HepG2 (cell line): ENCODE results near the gene HES7. TPM values are rescaled to one million over a fixed set of nuclear protein-coding genes. Genes with fewer than 3 reads are reported as not detected.

Experiments
- EED ChIP-seq: sonication (generic); formaldehyde crosslinking; IDR thresholded peaks from 2 replicates; pipeline ENCODE4 v1.5.0; 2020; ENCODE audit warnings: mild to moderate bottlenecking, missing genetic modification reagents
- ESRRA ChIP-seq: sonication (generic); formaldehyde crosslinking; IDR thresholded peaks from 2 replicates; pipeline ENCODE4 v1.5.1; 2020; ENCODE audit warnings: mild to moderate bottlenecking, low read depth, missing genetic modification reagents
- ETV5 ChIP-seq: IDR thresholded peaks from 2 replicates; pipeline ENCODE4 v1.6.1; 2018; ENCODE audit warnings: missing biosample characterization, missing genetic modification reagents, inconsistent platforms, borderline replicate concordance
- GPN1 ChIP-seq: sonication (generic); formaldehyde crosslinking; IDR thresholded peaks from 2 replicates; pipeline ENCODE4 v1.5.1; 2020; ENCODE audit warnings: missing genetic modification reagents, borderline replicate concordance
- KAT7 ChIP-seq: IDR thresholded peaks from 2 replicates; pipeline ENCODE4 v1.6.1; 2018; ENCODE audit warnings: borderline replicate concordance, missing compliant biosample characterization
- KLF16 ChIP-seq, 2 experiments: sonication (generic) in 1 of 2; formaldehyde crosslinking in 1 of 2; IDR thresholded peaks; 2 replicates each; pipeline versions ENCODE4 v1.6.1 to v1.8.0; 2016 to 2023; ENCODE audit warnings: missing genetic modification reagents in 2 of 2, missing compliant biosample characterization in 1 of 2
- KLF9 ChIP-seq: IDR thresholded peaks from 2 replicates; pipeline ENCODE4 v1.6.1; 2016; ENCODE audit warnings: low read depth
- MAFK ChIP-seq, 2 experiments: IDR thresholded peaks in 1 of 2; conservative IDR thresholded peaks in 1 of 2; 2 replicates each; pipeline ENCODE4 v1.6.1; 2011; ENCODE audit warnings: improper control_type of control experiment in 2 of 2, low read length in 2 of 2
- NCOA5 ChIP-seq: sonication (generic); formaldehyde crosslinking; IDR thresholded peaks from 2 replicates; pipeline ENCODE4 v1.4.0; 2020; ENCODE audit warnings: missing genetic modification reagents
- PCBP2 ChIP-seq: fragments of 200-400 bp; formaldehyde crosslinking; optimal IDR thresholded peaks from 2 replicates; pipeline ENCODE3; 2018; ENCODE audit warnings: low read length, low read depth; ENCODE audit not compliant: poor library complexity, severe bottlenecking
- SIN3A ChIP-seq: IDR thresholded peaks from 2 replicates; pipeline ENCODE4 v1.6.1; 2011; ENCODE audit warnings: low read depth, mild to moderate bottlenecking, control low read depth, low read length, borderline replicate concordance
- SIX1 ChIP-seq: sonication (generic); formaldehyde crosslinking; IDR thresholded peaks from 2 replicates; pipeline ENCODE4 v1.4.0; 2020; ENCODE audit warnings: missing genetic modification reagents, borderline replicate concordance
- SPEN ChIP-seq: sonication (generic); formaldehyde crosslinking; IDR thresholded peaks from 2 replicates; pipeline ENCODE4 v1.5.1; 2020; ENCODE audit warnings: low read depth, mild to moderate bottlenecking, missing genetic modification reagents
- THAP8 ChIP-seq: sonication (generic); formaldehyde crosslinking; IDR thresholded peaks from 2 replicates; pipeline ENCODE4 v1.5.1; 2020; ENCODE audit warnings: missing genetic modification reagents, mild to moderate bottlenecking, borderline replicate concordance
- U2AF2 ChIP-seq: fragments of 200-400 bp; formaldehyde crosslinking; IDR thresholded peaks from 2 replicates; pipeline ENCODE4 v1.6.1; 2017; ENCODE audit warnings: low read depth, mild to moderate bottlenecking, low read length
- ZBED4 ChIP-seq: sonication (generic); formaldehyde crosslinking; IDR thresholded peaks from 2 replicates; pipeline ENCODE4 v1.4.0; 2020; ENCODE audit warnings: missing genetic modification reagents, borderline replicate concordance
- ZFP36 ChIP-seq: fragments of 150-350 bp; IDR thresholded peaks from 2 replicates; pipeline ENCODE4 v1.6.1; 2018; ENCODE audit warnings: borderline replicate concordance, low read length, low read depth; ENCODE audit not compliant: partially characterized antibody
- ZNF101 ChIP-seq: sonication (generic); formaldehyde crosslinking; IDR thresholded peaks from 2 replicates; pipeline ENCODE4 v1.4.0; 2020; ENCODE audit warnings: mild to moderate bottlenecking, low read depth, missing genetic modification reagents, borderline replicate concordance
- ZNF749 ChIP-seq: sonication (generic); formaldehyde crosslinking; IDR thresholded peaks from 2 replicates; pipeline ENCODE4 v1.8.0; 2022; ENCODE audit warnings: mild to moderate bottlenecking, missing genetic modification reagents, moderate library complexity, borderline replicate concordance
- polyA plus RNA-seq, 8 experiments: library from polyadenylated mRNA; depleted of rRNA in 3 of 8; stranded (reverse) in 7 of 8; unstranded in 1 of 8; fragments of >200 nt; fragmentation: Illumina TruSeq in 4 of 8; extraction: Trizol in 4 of 8; gene quantifications; 2 replicates each; pipeline versions ENCODE4 v1.2.1 to v1.2.3, GENCODE V29; 2011 to 2016; ENCODE audit warnings: low read depth in 4 of 8, missing spikeins in 1 of 8, mixed read lengths in 1 of 8; ENCODE audit not compliant: insufficient read depth in 1 of 8
- total RNA-seq, 5 experiments: library from RNA; depleted of rRNA; stranded (reverse); fragments of >200 nt; fragmentation: Illumina TruSeq; extraction: Trizol; gene quantifications; 2 replicates each; pipeline ENCODE4 v1.2.3, GENCODE V29; 2016; ENCODE audit warnings: low read depth in 1 of 5
- TF ChIP-seq, protein P1 (sequence below): sonication (generic); formaldehyde crosslinking; IDR thresholded peaks from 2 replicates; pipeline ENCODE4 v1.8.1; 2023; ENCODE audit warnings: mild to moderate bottlenecking, inconsistent platforms, moderate library complexity, missing genetic modification reagents, borderline replicate concordance

HES7 gene
- total and polyA plus RNA-seq, 2 of the 13 experiments (the other 11 are each of a cell fraction or from before 2014, with no cell fraction given), result not detected

- TF ChIP-seq ZNF749 (CRISPR knock-in tag), result peak; percentile 40; the same call in 1 of the 2 replicates
- peak; percentile 56 for TF ChIP-seq ZBED4
- TF ChIP-seq SIN3A, result peak; percentile 56; the same call in 1 of the 2 replicates
- TF ChIP-seq KLF16 (CRISPR knock-in tag; IDR thresholded peaks at IDR 0.05), result peak in 1 of 2 experiments; percentile 70; a peak in 1 of 4 replicates
- TF ChIP-seq NCOA5, result no peak
- TF ChIP-seq EED (CRISPR knock-in tag), result no peak
- TF ChIP-seq, protein P1, sequence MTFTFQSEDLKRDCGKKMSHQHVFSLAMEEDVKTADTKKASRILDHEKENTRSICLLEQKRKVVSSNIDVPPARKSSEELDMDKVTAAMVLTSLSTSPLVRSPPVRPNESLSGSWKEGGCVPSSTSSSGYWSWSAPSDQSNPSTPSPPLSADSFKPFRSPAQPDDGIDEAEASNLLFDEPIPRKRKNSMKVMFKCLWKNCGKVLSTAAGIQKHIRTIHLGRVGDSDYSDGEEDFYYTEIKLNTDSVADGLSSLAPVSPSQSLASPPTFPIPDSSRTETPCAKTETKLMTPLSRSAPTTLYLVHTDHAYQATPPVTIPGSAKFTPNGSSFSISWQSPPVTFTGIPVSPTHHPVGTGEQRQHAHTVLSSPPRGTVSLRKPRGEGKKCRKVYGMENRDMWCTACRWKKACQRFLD (CRISPR knock-in tag), result peak; percentile 79
- no peak for TF ChIP-seq MAFK (conservative IDR thresholded peaks at IDR 0.05 in 1 of 2, IDR thresholded peaks at IDR 0.05 in 1 of 2; ENCODE audit: low read length in 2 of 2)
- TF ChIP-seq ZFP36, result no peak
- no peak for TF ChIP-seq KLF9
- peak; percentile 76; the same call in 1 of the 2 replicates for TF ChIP-seq ESRRA (CRISPR knock-in tag)
- TF ChIP-seq KAT7 (CRISPR knock-in tag), result no peak; the same call in 1 of the 2 replicates
- TF ChIP-seq U2AF2, result no peak
- no peak; the same call in 1 of the 2 replicates for TF ChIP-seq ETV5 (CRISPR knock-in tag)
- TF ChIP-seq PCBP2, result no peak
- 0 out of 2 replicates have a peak, but pooled peaks have one; percentile 55 for TF ChIP-seq THAP8 (CRISPR knock-in tag)
- peak; percentile 41; the same call in 1 of the 2 replicates for TF ChIP-seq SPEN
- TF ChIP-seq GPN1, result no peak
- peak; percentile 37; the same call in 1 of the 2 replicates for TF ChIP-seq SIX1 (CRISPR knock-in tag)
- peak; percentile 76; the same call in 1 of the 2 replicates for TF ChIP-seq ZNF101
Observed at GRCh38 chr17:8138672-8139371, 14.9 kb upstream of the HES7 start (continued).
